NCI-H2227 (cell line): ENCODE measurements around the gene NCBP2L.
A peak's percentile ranks its signal among the peaks of the same experiment; 100 is the strongest.

Experiments
- DNase-seq: peaks from one replicate; lab custom pipeline; 2025; ENCODE audit not compliant: unreplicated experiment; lab: John Stamatoyannopoulos, UW

The NCBP2L gene

GRCh38 chrX:107777536-107777832, at the start of gene NCBP2L:
Gene NCBP2L, plus strand, starts transcription at chrX:107777733. Its CDS starts 16,488 bp downstream, at chrX:107794221.
- no peak for DNase-seq

- DNase-seq, result no peak
Observed at GRCh38 chrX:107728371-107729099, 49.0 kb upstream of the NCBP2L start.

DNA sequence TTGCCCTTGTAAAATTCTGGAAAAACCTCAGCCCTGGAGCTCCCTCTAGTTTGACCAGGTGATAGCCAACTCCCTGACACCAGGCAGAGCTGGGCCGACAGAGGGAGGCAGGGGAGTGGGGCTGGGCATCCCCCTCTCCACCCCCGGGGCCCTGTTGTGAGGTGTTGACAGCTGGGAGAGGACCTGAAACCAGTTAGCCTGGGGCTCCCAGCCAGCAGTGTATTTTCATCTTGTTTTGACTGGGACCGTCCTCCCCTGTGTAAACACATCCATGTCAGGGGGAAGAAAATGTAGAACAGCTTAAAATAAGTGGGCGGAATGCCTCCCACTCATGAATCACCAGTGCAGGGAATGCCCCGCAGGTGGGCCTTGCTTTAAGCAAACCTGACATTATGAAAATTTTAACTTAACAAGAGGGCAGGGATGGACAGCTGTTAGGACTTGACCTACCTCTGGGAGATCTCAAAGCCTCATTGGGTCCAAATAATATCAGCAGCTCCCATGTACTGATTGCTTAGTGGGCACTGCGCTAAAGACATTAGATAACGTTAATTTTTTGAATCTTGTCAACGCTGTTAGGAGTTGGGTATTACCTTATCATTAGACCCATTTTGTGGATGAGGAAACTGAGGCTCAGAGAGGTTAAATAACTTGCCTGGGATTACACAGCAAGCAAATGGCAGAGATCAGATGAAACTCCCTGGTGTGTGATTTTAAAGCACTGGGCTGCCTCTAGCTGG, 47.8 kb upstream of the NCBP2L start:
- peak; percentile 9 for DNase-seq

- DNase-seq, result no peak
Observed at GRCh38 chrX:107730298-107730655, 47.3 kb upstream of the NCBP2L start.

GRCh38 chrX:107730991-107731766, 46.4 kb upstream of the NCBP2L start:
- no peak for DNase-seq

GRCh38 chrX:107731831-107732502, 45.6 kb upstream of the NCBP2L start:
- DNase-seq, result peak; percentile 25

- DNase-seq, result no peak
Observed at GRCh38 chrX:107733686-107734085, 43.8 kb upstream of the NCBP2L start.

- DNase-seq, result no peak
Observed at GRCh38 chrX:107734646-107735045, 42.9 kb upstream of the NCBP2L start.

GRCh38 chrX:107736781-107737531, 40.6 kb upstream of the NCBP2L start:
- DNase-seq, result peak; percentile 47

DNA sequence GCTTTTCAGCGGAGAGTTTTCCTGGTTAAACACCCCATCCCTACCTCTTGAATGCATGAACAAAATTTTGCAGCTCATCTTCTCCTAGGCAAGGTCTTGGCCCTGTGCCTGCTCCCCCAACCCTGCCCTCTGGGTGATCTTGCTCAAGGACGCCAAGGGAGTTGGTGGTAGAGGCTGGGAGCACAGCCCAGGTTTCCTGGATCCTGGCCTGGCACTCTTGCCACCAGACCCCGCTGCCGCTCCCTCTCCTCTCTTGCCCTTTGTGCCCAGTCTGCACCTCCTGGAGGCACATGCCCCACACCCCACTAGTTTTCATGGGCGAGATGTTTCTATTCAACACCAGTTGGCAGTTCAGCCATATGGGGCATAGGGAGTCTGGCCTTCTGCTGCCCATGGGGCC, 39.3 kb upstream of the NCBP2L start:
- no peak for DNase-seq

DNA sequence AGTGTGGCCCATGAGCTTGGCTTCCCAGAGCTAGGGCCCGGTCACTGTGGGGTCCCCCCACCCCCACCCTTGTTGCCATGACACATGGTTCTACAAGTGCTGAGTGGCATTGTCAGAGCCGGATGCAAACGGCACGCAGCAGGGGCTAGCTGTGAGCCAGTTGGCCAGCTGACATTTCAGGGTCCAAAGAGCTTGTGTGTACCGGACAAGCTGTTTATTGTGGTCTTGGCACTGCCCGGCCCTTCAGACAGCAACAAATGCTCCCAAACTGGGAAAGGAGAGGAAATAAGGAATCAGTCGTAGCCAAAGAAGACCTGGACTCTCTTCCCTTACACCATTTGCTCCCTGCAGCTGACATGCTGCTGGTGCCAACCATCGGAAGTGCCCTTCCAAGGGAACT, 38.8 kb upstream of the NCBP2L start:
- no peak for DNase-seq

DNA sequence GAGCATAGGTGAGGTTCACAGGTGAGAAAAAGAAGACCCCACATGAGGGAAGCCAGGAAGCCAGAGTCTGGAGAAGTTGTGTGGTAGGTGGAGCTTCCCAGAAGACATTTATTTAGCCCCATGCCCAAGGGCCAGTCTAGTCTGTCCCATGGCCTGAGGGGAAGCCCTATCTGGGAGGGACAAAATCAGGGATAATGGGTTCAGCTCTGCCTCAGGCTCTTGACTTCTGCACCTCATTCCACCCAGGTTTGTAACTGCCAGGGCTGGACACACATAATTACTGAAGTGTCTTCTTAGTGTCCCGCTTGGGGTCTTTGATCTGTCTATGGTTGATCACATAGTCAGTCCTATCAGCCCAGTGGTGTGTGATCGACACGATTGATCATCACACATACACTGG, 38.0 kb upstream of the NCBP2L start:
- no peak for DNase-seq

DNA sequence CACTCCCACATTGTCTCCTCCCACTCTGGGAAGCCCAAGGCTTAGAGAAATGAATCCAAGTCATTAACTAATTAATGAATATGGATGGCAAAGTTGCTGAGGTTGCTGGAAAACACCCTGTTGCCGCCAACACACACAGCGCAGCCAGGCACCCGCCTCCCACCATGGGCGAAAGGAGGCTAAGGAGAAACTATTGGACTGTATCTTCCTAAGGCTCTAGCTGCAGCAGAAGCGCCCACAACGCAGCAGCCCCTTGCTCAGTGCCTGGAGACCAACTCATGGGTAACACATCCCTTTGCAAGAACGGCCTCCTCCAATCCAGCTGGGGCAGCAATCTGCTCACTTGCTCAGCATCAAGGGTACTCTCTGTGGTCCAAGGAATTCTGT, 36.1 kb upstream of the NCBP2L start:
- no peak for DNase-seq

GRCh38 chrX:107742700-107743191, 34.8 kb upstream of the NCBP2L start:
- DNase-seq, result no peak

GRCh38 chrX:107743995-107744394, 33.5 kb upstream of the NCBP2L start:
- DNase-seq, result no peak

DNA sequence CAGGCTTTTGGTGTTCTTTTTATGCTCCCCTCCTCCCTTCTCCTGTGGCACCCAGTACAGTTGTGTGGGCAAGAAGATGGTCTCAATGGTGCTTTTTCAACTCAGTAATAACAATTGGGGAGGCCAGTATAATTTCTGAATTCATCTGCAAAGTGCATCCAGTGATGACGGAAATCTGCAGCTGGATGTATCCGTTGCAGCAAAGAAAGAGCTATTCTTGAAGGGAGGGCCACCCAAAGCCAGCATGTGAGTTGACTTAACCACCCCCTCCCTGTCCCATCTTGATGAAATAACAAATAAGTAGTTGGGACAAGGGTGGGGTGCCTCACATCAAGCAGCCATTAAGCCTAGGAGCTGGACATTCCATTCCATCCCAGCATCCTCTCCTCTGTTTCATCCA, 32.7 kb upstream of the NCBP2L start:
- DNase-seq, result no peak

DNA sequence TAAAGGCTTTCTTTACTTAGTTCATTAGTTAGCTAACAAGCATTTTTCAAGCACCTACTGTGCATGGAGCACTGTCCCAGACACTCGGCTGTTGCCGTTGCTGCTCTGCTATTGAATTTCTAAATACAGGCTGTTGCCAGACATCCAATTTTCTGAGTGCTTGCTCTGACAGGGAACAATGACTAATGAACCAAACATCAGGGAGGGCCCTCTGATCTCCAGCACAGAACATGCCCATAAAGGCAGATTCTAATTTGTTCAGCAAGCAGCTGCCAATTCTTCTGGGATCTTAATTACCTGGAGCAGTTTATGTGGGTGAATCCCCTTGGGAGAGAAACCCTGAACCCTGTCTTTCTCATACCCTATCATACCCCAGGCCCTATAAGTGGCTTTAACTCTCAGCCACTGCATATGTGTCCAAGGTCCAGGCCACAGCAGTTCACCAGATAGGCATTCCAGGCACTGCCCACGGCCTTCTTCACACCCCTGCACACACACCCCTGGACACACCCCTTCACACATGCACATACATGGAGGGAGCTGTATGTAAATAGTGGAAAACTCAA, 29.9 kb upstream of the NCBP2L start:
- peak; percentile 28 for DNase-seq

GRCh38 chrX:107748506-107748905, 29.0 kb upstream of the NCBP2L start:
- no peak for DNase-seq

DNA sequence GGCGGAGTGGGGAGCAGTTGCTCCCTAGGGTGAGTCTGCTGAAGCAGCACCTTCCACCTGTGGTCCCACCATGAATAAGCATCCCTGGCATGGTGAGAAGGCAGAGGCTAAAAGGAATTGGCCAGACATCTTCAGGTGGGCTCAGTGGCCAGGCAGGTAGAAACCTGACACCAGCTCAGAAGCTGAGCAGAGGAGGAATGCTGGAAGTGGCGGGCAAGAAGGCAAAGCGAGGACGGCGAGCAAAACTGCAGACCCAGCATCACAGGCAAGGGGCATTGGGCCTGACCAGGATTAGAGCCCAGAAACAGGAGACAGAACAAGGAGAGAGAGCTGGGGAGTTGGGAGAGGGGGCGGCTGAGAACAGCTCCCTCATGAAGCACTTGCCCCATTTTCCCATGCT, 27.3 kb upstream of the NCBP2L start:
- DNase-seq, result no peak

- no peak for DNase-seq
Observed at GRCh38 chrX:107750861-107751445, 26.6 kb upstream of the NCBP2L start.
